ENCODE results near the gene FCMR. TPM values are rescaled to one million over a fixed set of nuclear protein-coding genes. Genes with fewer than 3 reads are reported as not detected.

The FCMR gene
- polyA plus RNA-seq, 3 donors = 1.9 to 3.0 (median 2.2) TPM

- H3K27me3 Mint-ChIP-seq (ENCODE audit: low read depth in 3 of 3) = peaks cover under 1 to 3% (median 2%) of the 10 kb centered on the region in 3 donors
- peak overlapping the region in 1 of 3 experiments; percentile 44 for H3K4me3 ChIP-seq (replicated peaks in 1 of 3; ENCODE audit: low read depth in 2 of 3, low read length in 3 of 3)
- no peak for TF ChIP-seq CTCF (IDR thresholded peaks at IDR 0.05)
- peak overlapping the region; percentile 48 for H3K4me2 ChIP-seq (replicated peaks; ENCODE audit: extremely low read depth, low read length, poor library complexity, severe bottlenecking)
- no peaks in the 10 kb centered on the region for H3K27me3 ChIP-seq (ENCODE audit: control insufficient read depth in 2 of 2, insufficient read depth in 2 of 2, low read length in 2 of 2)
- H3K4me3 Mint-ChIP-seq = peak overlapping the region; percentile 58 to 74
- H2AFZ ChIP-seq (ENCODE audit: insufficient read depth, low read depth, low read length, poor library complexity, severe bottlenecking) = peak overlapping the region; percentile 75
- WGBS (ENCODE audit: insufficient coverage) = 3% methylated on average over 13 of the region's 17 CpGs
- peak; percentile 73 to 87 (median 76) for DNase-seq
- H3K9ac ChIP-seq (ENCODE audit: insufficient read depth, low read length, poor library complexity, severe bottlenecking) = peak overlapping the region; percentile 24
- intact Hi-C loops (cut with micrococcal nuclease) = no loop called here
- H3K4me1 ChIP-seq (ENCODE audit: control insufficient read depth in 1 of 2, insufficient read depth in 2 of 2, low read length in 2 of 2) = peaks cover 37 to 50% of the 10 kb centered on the region in 2 donors
- peaks cover 0 to 6% (median 0%) of the 10 kb centered on the region in 7 donors for H3K9me3 Mint-ChIP-seq
- peak overlapping the region; percentile 41 to 91 (median 86) for H3K27ac Mint-ChIP-seq
- H3K27ac ChIP-seq (ENCODE audit: low read depth in 1 of 2, low read length in 2 of 2) = peak overlapping the region; percentile 49 to 51
- peaks cover 0 to 4% of the 10 kb centered on the region in 2 donors for H3K36me3 Mint-ChIP-seq
- no peaks in the 10 kb centered on the region for H3K9me3 ChIP-seq (replicated peaks in 1 of 2; ENCODE audit: control insufficient read depth in 1 of 2, insufficient read depth in 1 of 2, low read length in 2 of 2)
- no peaks in the 10 kb centered on the region for H3K79me2 ChIP-seq (ENCODE audit: insufficient read depth, low read length)
- no peaks in the 10 kb centered on the region for H3K36me3 ChIP-seq (replicated peaks in 1 of 2; ENCODE audit: control insufficient read depth in 1 of 2, insufficient read depth in 2 of 2, low read length in 2 of 2)
- H3K4me1 Mint-ChIP-seq = peaks cover 32% of the 10 kb centered on the region
- H4K20me1 ChIP-seq (ENCODE audit: insufficient read depth, low read length) = no peaks in the 10 kb centered on the region
Observed at GRCh38 chr1:206930210-206930798, 8.6 kb upstream of the FCMR start.

- intact Hi-C loops (cut with micrococcal nuclease) = no loop called here
- Mint-ChIP-seq H3K9me3 (peaks cover 0 to 6% (median 0%) of the 10 kb centered on the region in 7 donors), H3K4me1 (peaks cover 32% of the 10 kb centered on the region), H3K27me3 (ENCODE audit: low read depth in 3 of 3) (peaks cover 0 to 3% (median 2%) of the 10 kb centered on the region in 3 donors), H3K36me3 (peaks cover 0 to 4% of the 10 kb centered on the region in 2 donors), H3K4me3 (no peak overlapping the region), H3K27ac (peak overlapping the region in 5 of 7 donors; percentile 49 to 91 (median 70))
- Histone ChIP-seq H3K9me3 (replicated peaks in 1 of 2; ENCODE audit: control insufficient read depth in 1 of 2, insufficient read depth in 1 of 2, low read length in 2 of 2) (no peaks in the 10 kb centered on the region), H3K4me2 (replicated peaks; ENCODE audit: extremely low read depth, low read length, poor library complexity, severe bottlenecking) (no peak overlapping the region), H3K36me3 (replicated peaks in 1 of 2; ENCODE audit: control insufficient read depth in 1 of 2, insufficient read depth in 2 of 2, low read length in 2 of 2) (no peaks in the 10 kb centered on the region), H3K27ac (ENCODE audit: low read depth in 1 of 2, low read length in 2 of 2) (peak overlapping the region; percentile 49 to 51), H3K79me2 (ENCODE audit: insufficient read depth, low read length) (no peaks in the 10 kb centered on the region), H3K4me3 (replicated peaks in 1 of 3; ENCODE audit: low read depth in 2 of 3, low read length in 3 of 3) (no peak overlapping the region), H3K9ac (ENCODE audit: insufficient read depth, low read length, poor library complexity, severe bottlenecking) (no peak overlapping the region), H2AFZ (ENCODE audit: insufficient read depth, low read depth, low read length, poor library complexity, severe bottlenecking) (no peak overlapping the region), H3K27me3 (ENCODE audit: control insufficient read depth in 2 of 2, insufficient read depth in 2 of 2, low read length in 2 of 2) (no peaks in the 10 kb centered on the region), H3K4me1 (ENCODE audit: control insufficient read depth in 1 of 2, insufficient read depth in 2 of 2, low read length in 2 of 2) (peaks cover 45 to 56% of the 10 kb centered on the region in 2 donors), H4K20me1 (ENCODE audit: insufficient read depth, low read length) (no peaks in the 10 kb centered on the region)
- DNase-seq = no peak
- WGBS (ENCODE audit: insufficient coverage) = no CpG with 5 or more reads among the region's 6 CpGs
- TF ChIP-seq CTCF (IDR thresholded peaks at IDR 0.05) = no peak
Observed at GRCh38 chr1:206929524-206929923, 7.8 kb upstream of the FCMR start.

Measured in CD14-positive monocyte (primary cell).